Activated CD8-positive, alpha-beta memory T cell treated with anti-CD3 and anti-CD28 coated beads for 4 hours (primary cell): Measurements from ENCODE around the gene CUEDC2.
A peak's percentile ranks its signal among the peaks of the same experiment; 100 is the strongest.
"Not testable (repeated sequence)": the region's sequence is repeated elsewhere in the genome, so short reads cannot be mapped to it uniquely, and the experiment has no call there.

Experiments
- DNase-seq, 2 donors: peaks; one replicate each; pipeline ENCODE4 v3.0.0-alpha.2; 2020; ENCODE audit warnings: low read depth in 2 of 2

CUEDC2 gene

DNA sequence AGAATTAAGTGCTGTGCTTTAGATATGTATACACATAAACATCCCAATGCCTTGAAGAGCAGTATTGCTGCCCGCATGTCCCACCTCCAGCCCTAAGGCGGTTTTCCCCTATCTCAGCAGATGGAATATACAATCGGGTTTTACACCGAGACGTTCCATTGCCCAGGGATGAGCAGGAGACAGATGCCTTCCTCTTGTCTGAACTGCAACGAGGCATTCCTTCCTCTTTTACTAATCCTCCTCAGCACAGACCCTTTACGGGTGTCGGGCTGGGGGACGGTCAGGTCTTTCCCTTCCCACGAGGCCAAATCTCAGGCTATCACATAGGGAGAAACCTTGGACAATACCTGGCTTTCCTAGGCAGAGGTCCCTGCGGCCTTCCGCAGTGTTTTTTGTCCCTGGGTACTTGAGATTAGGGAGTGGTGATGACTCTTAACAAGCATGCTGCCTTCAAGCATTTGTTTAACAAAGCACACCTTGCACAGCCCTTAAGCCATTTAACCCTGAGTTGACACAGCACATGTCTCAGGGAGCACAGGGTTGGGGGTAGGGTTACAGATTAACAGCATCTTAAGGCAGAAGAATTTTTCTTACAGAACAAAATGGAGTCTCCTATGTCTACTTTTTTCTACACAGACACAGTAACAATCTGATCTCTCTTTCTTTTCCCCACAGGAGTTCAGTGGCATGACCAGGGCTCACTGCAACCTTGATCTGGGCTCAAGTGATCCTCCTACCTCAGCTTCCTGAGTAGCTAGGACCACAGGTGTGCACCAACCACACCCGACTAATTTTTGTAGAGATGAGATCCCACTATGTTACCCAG, 22.5 kb upstream of the CUEDC2 start:
- not testable (repeated sequence) for DNase-seq

DNA sequence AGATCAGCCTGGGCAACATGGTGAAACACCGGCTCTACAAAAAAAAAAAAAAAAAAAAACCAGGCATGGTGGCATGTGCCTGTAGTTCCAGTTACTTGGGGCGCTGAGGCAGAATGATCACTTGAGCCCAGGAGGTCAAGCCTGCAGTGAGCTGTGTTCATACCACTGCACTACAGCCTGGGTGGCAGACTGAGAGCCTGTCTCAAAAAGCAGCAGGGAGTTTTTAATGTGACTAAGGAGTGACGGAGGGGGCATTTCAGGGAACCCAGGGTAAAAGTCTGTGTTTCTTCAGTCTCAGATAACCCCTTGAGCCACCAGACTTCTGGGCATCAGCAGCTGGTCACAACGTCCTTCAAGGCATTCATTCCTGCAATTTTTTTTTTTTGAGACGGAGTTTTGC, 21.1 kb upstream of the CUEDC2 start:
- no peak for DNase-seq

DNA sequence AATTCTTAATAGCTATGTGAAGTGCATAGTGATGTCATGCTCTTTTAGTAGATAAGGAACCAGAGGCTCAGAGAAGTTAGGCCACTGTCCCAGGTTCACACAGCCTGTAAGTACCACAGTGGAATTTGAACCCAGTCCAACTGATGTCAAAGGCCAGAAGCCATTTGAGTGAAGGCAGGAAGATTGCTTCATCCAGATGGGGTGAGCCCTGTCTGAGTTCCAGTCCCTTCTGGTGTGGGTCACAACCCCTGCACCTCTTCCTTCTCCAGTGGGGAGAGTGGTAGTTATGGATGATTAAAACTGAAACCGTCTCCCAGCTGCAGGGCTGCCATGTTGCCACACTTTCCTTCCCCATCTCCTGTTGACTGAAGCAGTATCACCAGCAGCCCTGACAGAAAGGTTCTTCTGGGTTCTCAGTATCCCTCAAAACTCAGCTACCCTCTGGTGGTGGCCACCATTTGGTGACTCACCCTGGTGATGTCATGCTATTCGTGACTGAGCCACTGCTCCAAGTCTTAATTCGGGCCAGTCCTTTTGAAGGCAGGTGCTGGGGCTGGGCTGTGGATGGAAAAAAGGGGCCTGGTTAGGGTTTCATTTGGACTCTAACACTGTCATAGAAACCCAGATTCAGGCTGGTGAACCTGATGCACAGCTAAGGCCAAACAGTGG, 20.4 kb upstream of the CUEDC2 start:
- peak in 1 of 2 donors; percentile 33 for DNase-seq

DNA sequence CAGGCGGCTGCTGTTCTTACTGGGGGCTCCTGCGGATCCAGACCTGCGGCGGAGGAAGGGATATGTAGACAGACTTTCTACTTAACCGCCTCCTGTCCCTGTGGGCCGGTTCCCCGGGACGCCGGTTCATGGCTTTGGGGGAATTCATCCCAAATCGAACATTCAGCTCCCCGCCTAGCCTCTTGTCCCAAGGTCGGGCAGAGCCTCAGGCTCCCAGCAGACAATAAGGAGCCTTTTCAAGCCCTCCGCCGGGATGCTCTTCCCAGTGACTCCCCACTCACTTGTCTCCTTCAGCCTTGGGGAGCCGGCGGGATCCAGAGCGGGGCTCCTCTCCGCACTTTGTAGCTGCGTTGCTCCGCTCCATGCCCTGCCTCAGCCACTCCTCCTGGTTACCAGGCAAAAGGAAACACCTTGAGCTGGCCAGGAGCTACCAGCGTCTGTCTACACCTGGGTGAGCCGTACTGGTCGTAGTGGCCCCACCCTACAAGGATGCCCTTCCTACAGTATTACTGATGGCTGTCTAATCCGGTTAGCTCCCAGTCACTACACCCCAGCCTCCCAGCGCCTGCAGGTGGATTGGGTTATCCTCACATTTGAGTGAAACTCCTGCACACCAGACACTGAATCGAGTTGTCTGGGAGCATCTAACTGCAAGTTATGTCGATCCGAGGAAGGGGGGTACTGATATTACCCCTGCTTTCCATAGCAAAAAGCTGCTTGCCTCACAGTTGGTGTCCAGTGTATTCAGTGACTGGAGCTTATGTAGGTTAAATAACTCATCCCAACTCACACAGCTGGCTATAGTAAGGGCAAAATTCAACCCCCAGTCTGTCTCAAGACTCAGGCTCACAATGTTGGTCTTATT, 19.0 kb upstream of the CUEDC2 start, which contains the start of gene C10orf95:
Gene C10orf95, minus strand, starts transcription at position 439 of the 865 bp plus-strand sequence. CDS start 450 bp downstream, outside the sequence.
- no peak for DNase-seq

DNA sequence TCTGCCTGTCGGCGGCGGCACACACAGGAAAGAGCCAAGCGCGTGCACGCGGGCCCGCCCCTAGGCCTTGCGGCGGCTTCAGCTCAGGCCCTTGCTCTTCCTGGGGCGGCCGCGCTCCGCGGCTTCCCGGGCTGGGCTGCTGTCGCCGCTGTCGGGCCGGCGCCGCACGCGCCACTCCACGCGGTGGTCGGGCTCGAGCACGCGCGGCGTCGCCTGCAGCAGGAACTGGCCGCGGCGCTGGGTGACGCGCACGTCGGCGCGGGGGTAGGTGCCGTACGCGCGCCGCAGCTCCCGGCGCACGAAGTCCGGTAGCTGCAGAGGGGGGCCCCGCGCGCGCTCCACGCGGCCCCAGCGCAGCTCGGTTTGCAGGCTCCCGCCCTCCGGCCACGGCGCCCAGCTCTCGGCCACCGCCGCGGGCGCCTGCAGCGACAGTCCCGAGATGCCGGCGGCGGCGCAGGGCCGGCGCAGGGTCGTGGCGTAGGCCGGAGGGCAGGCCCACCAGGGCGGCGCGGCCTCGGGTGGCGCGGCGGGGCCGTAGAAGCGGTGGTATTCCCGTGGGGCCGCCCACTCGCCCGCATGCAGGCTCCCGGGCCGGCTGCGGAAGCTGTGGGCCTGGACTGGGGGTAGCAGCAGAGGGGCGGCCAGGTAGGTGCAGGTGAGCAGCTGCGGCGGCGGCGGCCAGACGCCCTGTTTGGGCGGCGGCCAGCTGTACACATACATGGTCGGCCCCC, 18.2 kb upstream of the CUEDC2 start:
- peak; percentile 67 to 74 for DNase-seq

DNA sequence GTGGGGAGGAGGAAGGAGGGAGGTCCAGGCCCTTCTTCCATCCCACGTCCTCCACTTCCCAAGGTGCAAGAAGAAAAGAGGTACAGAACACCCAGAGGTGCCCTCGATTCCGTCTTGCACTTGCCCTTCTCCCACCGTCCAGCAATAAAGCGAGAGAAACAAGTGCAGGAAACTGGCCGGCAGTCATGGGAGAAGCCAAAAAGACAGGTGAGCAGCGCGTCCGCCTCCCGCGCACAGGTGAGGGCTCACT, 17.7 kb upstream of the CUEDC2 start:
- DNase-seq: no peak

DNA sequence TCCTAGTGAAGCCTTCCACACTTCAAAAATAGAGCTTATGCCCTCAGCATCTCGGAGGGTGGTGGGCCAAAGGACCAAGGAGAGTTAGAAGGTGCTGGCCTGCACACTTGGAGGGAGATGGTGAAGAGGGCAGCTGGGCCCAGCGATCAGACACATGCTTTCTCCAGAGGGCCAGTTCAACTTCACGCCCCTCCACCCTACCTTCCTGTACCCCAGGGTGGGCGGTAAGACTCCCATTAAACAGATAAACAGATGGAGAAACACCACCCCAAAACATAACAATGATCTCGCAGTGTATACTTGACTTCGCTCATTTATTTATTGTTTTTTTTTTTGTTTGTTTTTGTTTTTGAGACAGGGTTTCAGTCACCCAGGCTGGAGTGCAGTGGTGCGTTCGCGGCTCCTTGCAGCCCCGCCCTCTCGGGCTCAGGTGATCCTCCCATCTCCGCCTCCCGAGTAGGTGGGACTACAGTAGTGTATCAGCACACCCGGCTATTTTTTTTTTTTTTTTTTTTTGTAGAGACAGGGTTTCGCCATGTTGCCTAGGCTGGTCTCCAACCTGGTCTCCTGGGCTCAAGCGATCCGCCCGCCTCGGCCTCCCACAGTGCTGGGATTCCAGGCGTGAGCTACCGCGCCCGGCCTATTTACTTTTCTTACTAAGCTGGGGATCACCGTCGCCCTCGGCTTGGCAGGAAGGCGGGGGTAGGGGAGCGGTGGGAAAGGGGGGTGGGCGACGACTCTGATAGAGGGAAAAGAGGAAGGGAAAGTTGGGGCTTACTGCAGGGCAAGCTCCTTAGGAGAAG, 17.1 kb upstream of the CUEDC2 start:
- DNase-seq: peak; percentile 65 to 80

DNA sequence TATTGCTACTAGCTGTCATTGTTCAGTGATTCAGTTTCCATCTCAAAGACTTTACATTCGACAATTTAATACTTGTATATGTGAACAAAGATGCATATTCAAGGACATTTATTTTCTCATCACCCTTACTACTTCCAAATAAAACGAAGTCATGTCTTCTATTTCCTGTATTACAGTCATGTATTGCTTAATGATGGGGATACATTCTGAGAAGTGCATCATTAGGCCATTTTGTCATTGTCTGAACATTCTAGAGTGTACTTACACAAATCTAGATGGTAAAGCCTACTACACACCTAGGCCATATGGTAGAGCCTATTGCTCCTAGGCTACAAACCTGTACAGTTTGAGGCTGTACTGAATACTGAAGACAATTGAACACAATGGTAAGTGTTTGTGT, 12.5 kb upstream of the CUEDC2 start:
- DNase-seq: no peak

DNA sequence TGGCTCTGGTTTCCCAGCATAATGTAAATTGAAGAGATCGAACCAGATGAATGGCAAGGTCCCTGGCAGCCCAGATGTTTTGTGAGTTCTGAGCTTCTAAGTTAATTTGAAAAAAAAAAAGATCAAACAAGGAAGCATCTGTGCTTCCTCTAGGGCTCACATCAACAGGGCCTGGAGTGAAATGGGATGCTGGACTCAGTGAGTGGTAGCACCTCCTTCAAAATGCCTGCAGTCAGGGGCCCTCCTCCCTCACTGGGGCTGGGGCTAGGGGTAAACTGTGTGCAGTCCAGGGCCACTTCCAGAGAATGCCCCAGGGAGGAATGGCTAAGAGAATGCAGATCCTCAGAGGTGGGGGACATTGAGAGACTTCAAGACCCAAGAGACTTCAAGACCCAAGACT, 6.0 kb upstream of the CUEDC2 start:
- no peak for DNase-seq

DNA sequence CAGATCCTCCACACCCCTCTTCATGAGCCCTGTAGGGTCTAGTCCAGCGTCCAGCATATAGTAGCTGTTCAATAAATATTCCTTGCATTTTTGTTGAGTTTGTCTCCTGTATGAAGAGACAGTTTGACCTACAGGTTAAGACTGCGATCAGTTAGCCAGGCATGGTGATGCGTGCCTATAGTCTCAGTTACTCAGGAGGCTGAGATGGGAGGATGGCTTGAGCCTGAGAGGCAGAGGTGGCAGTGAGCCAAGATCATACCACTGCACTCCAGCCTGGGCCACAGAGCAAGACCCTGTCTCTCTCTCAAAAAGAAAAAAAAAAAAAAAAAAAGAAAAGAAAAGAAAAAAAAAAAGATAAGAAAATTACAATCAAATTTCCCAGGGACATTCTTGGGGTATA, 5.1 kb upstream of the CUEDC2 start:
- no peak for DNase-seq

DNA sequence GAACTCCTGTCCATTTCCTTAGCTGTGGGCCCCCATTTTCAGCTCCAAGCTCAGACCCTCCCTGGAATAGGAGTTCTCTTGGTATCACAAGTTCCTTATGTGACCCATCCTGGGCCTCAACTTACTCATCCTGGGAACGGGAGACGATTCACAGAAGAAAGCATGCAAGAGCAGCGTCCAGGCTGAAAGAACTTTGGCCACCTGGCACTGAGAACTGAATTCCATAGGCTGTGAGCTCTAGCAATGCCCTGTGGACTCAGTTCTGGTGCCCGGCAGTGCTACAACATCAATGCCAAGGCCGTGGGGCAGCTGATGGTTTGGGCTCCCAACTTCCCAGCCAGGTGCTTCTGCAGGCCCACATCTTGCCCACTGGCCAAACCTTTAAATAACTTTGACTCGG, 3.9 kb upstream of the CUEDC2 start:
- DNase-seq: no peak

DNA sequence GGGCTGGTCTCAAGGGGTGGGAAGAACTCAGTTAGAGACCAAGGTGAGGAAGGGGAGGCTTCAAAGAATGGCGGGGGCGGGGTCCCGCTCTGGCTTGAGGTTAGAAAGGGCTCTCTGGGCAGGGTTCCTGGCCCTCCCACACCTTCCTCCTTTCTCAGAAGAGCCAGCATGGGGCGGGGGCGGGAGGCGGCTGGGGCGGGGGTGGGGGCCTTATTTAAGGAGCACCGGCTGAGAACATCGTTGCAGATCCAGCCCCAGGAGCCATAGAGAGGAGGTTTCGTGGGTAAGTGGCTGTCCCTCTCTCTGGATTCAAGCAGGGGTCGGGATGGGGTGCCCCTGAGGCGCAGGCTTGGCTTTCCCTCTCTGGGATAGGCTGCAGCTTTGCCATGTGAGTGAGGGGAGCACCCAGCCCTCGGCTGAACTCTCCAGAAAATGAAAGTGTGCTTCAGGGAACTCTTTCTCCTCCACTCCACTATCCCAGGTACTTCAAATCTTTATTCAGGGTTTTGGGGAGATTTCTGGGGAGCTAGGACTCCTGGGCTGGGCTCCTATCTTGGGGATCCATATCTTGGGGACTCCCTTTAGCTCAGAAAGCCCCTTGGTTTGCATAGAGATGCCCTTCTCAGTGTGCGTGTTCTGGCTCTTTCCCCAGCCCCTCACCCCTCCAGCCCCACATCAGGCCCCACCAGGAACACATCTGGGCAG, 3.3 kb upstream of the CUEDC2 start:
- DNase-seq: peak in 1 of 2 donors; percentile 34

DNA sequence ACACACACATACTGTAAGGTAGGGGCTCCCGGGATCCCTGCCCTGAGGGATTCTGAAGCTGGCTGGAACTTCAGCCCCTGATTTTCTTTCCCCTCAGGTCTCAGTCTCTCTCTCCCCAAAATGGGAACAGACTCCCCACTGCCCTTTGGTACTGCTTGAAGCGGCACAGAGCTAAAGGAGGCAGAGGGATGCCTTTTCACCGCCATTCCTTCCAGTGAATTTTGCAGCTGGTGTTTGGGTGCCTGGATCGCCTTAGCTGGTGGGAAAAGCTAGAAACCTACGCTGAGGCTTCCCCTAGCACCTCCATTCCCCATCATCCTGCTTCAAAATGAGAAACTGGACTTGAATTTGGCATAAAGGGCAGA, 2.7 kb upstream of the CUEDC2 start:
- no peak for DNase-seq

DNA sequence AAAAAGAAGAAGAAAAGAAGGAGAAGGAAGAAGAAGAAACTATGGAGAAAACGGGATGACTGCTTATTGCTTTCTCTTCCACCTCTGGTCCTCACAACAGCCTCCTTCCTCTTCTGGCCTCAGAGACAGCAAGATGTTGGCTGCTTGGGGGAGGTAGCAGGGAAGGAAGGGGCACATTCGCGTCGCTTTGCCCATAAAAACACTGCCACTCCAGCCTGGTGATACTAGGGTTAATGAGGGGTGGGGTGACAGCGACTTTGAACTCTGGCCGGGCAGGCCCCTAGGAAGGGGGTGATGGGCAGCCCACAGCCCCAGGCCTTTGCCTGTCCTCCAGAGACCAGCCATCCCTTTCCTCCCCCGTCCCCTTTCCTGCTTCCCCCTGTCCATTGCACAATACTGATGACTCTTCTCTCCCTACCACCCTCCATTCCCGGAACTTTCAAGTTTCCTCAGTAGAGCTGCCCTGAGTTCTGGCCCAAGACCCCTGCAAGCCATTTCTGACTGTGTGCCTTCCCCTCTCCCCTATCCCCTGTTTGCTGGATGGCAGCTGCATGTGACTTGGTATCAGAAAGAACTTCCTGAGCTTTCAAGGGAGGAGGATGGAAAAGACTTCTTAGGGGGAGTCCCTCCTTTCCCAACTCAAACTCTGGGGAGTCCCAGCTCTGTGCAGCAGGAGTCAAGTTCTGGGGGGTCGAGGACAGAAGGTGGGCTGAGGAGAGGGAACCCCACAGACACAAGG, 2.2 kb upstream of the CUEDC2 start:
- DNase-seq: no peak

DNA sequence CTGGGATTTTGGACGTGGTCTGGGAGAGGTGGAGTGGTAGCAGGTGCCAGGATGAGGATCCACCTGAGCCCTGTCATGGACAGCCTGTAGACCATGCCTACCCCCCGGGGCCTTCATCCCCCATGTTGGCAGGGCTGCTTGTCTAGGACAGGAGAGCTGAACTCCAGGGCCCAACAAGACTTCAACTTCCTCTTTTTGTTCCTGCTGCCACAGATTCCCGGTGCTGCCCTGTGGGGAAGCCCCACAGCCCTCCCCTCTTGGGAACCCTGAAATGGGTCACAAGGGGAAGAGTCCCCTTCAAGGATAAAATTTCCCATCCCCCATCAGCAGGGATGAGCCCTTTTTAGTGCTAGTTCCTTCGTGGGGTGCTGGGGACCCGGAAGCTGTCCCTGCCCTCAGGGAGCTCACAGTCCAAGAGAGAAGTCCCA, 1.3 kb upstream of the CUEDC2 start:
- no peak for DNase-seq

DNA sequence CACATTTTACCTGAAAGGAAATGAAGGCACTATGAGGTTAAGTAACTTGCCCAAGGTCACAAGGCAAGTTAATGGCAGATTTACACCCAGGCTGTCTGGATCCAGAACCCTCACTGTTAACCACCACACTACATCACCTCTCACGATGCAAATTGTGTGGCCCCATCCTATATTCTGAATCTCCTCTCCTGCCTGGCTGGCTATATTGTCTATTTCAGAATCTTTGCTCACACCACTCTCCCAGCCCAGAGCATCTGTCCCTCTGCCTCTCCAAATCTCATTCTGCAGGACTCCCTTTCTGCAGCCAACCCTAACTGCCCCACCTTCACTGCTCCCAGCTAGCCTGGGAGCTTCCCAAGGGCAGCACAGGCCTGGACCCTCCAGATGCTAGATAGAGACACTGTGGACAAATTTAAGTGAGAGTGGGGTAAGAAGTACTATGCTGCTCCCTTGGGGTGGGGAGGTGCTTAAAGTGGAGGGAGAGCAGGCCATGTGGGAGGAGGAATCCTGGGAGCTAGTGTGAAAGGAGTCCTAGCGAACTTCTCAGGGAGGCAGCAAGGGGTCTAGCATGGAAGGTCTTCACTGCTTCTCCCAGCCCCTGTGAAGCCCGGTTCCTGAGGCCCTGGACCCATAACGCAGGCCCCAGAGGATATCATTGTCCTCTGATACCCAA, 786 bp downstream of the CUEDC2 start:
- DNase-seq: no peak

DNA sequence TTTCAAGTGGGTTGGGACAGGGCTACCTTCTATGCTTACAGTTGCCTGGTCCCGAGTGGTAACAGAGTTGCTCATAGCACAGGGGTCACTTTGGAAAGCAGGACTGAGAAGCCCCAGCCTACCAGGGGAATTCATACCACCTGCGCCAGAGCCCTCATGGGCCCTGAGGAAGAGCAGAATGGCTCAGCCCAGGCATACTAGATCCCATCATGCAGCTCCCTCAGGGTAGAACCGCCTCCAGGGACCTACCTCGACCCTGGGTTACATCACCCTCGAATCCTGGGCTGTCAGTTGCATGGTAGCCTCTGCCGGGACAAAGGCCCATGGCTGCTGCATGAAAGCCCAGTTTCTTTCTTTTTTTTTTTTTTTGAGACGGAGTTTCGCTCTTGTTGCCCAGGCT, 2.9 kb downstream of the CUEDC2 start:
- no peak for DNase-seq

DNA sequence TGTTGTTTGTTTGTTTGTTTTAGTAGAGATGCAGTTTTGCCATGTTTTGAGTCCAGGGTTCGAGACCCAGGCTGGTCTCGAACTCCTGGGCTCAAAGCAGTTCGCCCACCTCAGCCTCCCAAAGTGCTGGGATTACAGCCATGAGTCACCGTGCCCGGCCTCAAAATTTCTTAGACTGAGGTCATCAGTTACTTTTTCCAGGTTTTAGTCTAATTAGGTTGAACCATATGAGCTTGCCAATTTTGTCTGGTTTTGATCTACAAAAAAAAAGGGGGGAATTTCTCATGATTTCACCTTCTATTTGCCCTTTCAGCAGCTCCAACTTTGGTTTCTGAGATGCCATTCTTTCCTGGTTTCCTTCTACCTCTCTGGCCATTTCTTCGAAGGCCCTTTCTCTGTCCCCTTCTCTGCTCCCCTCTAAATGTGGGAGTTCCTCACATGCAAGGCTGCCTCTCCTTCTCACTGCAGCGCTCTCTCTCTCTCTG, 5.5 kb downstream of the CUEDC2 start:
- DNase-seq: no peak

DNA sequence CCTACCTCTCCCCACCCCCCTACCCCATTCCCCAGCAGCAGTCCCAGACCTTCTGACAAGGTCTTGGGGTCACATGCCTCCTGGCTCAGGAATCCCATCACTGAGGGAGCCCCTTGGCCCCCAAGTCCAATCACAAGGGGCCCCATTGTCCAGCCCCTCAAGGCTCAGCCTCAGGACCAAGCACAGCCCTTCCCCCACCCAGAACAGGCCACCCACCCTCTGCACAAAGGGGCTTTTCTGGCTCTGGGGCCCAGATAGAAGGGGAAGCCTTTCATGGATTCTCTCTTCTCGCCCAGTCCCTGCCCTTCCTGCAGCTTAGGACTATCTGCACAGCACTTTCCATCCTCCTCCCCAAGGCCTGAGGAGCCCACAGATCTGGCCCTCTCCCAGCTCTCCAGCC, 6.9 kb downstream of the CUEDC2 start:
- no peak for DNase-seq
